HEK293T (cell line): Measurements from ENCODE around the gene RPL7L1.
"Not testable (repeated sequence)": the region's sequence is repeated elsewhere in the genome, so short reads cannot be mapped to it uniquely, and the experiment has no call there.

ENCODE experiments used
- CTCF ChIA-PET: fragments of 350-600 bp; formaldehyde crosslinking; extraction: SDS; loops from one replicate; lab custom pipeline; 2021; ENCODE audit warnings: antibody characterized with exemption, inconsistent platforms; lab: Yijun Ruan, JAX
- POLR2A ChIA-PET: fragments of 350-600 bp; formaldehyde crosslinking; extraction: SDS; loops from one replicate; lab custom pipeline; 2020; ENCODE audit warnings: antibody characterized with exemption, inconsistent platforms; lab: Yijun Ruan, JAX
- DNase-seq: peaks from one replicate; pipeline ENCODE4 v3.0.0; 2012; ENCODE audit warnings: mixed read lengths; ENCODE audit errors: extremely low spot score
- ARNT ChIP-seq: fragments of 450-650 bp; IDR thresholded peaks from 2 replicates; pipeline ENCODE4 v1.6.1; 2017; ENCODE audit warnings: mild to moderate bottlenecking
- BHLHE40 ChIP-seq: fragments of 450-650 bp; IDR thresholded peaks from 2 replicates; pipeline ENCODE4 v1.6.1; 2016; ENCODE audit warnings: mild to moderate bottlenecking, moderate library complexity, borderline replicate concordance
- CTBP1 ChIP-seq: fragments of 450-650 bp; IDR thresholded peaks from 2 replicates; pipeline ENCODE4 v1.6.1; 2016; ENCODE audit warnings: borderline replicate concordance
- ELF4 ChIP-seq: fragments of 450-650 bp; IDR thresholded peaks from 2 replicates; pipeline ENCODE4 v1.6.1; 2017; ENCODE audit warnings: antibody characterized with exemption
- FOXA1 ChIP-seq: fragments of 450-650 bp; IDR thresholded peaks from 2 replicates; pipeline ENCODE4 v1.6.1; 2016; ENCODE audit warnings: mild to moderate bottlenecking
- FOXK2 ChIP-seq: fragments of 450-650 bp; IDR thresholded peaks from 2 replicates; pipeline ENCODE4 v1.6.1; 2016; ENCODE audit warnings: mild to moderate bottlenecking
- FOXM1 ChIP-seq: fragments of 450-650 bp; IDR thresholded peaks from 2 replicates; pipeline ENCODE4 v1.6.1; 2017; ENCODE audit warnings: mild to moderate bottlenecking, borderline replicate concordance
- HDGF ChIP-seq: fragments of 450-650 bp; IDR thresholded peaks from 2 replicates; pipeline ENCODE4 v1.6.1; 2017; ENCODE audit warnings: antibody characterized with exemption, borderline replicate concordance
- L3MBTL2 ChIP-seq: fragments of 450-650 bp; conservative IDR thresholded peaks from 2 replicates; pipeline ENCODE4 v1.6.1; 2016; ENCODE audit warnings: mild to moderate bottlenecking
- LEF1 ChIP-seq: fragments of 450-650 bp; IDR thresholded peaks from 2 replicates; pipeline ENCODE4 v1.6.1; 2017; ENCODE audit warnings: mild to moderate bottlenecking, borderline replicate concordance
- NFRKB ChIP-seq: fragments of 450-650 bp; IDR thresholded peaks from 2 replicates; pipeline ENCODE4 v1.6.1; 2016; ENCODE audit warnings: mild to moderate bottlenecking, moderate library complexity
- SP1 ChIP-seq: fragments of 450-650 bp; IDR thresholded peaks from 2 replicates; pipeline ENCODE4 v1.6.1; 2017
- SUZ12 ChIP-seq: fragments of 450-650 bp; IDR thresholded peaks from 2 replicates; pipeline ENCODE4 v1.6.1; 2016; ENCODE audit warnings: mild to moderate bottlenecking
- TARDBP ChIP-seq: fragments of 450-650 bp; IDR thresholded peaks from 2 replicates; pipeline ENCODE4 v1.6.1; 2016
- ZNF384 ChIP-seq: fragments of 450-650 bp; IDR thresholded peaks from 2 replicates; pipeline ENCODE4 v1.6.1; 2016
- TF ChIP-seq, protein P1 (sequence below): fragments of 450-650 bp; IDR thresholded peaks from 2 replicates; pipeline ENCODE4 v1.6.1; 2016

RPL7L1 gene

DNA sequence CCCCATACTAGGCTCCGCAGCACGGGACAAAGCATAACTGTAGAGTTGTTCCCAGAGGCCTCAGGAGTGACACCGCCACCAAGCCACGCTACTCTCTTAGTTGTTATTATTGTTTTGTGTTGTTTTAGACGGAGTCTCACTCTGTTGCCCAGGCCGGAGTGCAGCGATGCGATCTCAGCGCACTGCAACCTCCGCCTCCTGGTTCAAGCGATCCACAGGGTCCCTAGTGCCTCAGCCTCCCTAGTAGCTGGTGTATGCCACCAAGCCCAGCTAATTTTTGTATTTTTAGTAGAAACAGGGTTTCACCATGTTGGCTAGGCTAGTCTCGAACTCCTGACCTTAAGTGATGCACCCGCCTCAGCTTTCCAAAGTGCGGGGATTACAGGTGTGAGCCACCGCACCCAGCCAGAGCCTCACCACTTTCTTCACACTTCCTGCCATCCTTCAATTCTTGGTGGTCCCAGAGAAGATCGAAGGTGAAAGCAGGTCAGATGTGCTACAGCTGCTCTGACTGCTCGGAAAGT, 11.8 kb downstream of the RPL7L1 start:
- no peak for DNase-seq
- ChIA-PET POLR2A (interaction anchor here (3.6 kb wide), 1 partner anchor 11 kb away, joined by 15 read pairs; the partner anchor contains the start of gene RPL7L1), CTCF (interaction anchor here (1.3 kb wide), 1 partner anchor 229 kb away, joined by 4 read pairs; no protein-coding TSS in a partner anchor)
- no peak for TF ChIP-seq CTBP1
- TF ChIP-seq, protein P1, sequence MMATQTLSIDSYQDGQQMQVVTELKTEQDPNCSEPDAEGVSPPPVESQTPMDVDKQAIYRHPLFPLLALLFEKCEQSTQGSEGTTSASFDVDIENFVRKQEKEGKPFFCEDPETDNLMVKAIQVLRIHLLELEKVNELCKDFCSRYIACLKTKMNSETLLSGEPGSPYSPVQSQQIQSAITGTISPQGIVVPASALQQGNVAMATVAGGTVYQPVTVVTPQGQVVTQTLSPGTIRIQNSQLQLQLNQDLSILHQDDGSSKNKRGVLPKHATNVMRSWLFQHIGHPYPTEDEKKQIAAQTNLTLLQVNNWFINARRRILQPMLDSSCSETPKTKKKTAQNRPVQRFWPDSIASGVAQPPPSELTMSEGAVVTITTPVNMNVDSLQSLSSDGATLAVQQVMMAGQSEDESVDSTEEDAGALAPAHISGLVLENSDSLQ, result no peak

DNA sequence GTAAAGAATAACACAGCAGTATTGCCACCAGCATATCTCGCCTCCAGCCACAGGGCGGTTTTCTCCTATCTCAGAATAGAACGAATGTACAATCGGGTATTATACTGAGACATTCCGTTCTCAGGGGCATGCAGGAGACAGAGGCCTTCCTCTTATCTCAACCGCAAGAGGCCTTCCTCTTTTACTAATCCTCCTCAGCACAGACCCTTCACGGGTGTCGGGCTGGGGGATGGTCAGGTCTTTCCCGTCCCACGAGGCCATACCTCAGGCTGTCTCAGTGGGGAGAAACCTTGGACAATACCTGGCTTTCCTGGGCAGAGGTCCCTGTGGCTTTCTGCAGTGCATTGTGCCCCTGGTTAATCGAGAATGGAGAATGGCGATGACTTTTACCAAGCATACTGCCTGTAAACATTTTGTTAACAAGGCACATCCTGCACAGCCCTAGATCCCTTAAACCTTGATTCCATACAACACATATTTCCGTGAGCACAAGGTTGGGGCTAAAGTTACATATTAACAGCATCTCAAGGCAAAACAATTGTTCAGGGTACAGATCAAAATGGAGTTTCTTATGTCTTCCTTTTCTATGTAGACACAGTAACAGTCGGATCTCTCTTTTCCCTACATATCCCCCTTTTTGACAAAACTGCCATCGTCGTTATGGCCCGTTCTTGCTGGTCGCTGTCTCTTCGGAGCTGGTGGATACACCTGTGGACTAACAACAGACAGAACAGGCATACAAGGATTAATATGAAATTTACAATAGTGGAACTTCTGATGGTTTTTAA, 14.8 kb downstream of the RPL7L1 start:
- DNase-seq, result not testable (repeated sequence)
- ChIA-PET CTCF (interaction anchor here (0.6 kb wide), 1 partner anchor 12 kb away, joined by 8 read pairs; no protein-coding TSS in a partner anchor), POLR2A (interaction anchor here (1.3 kb wide), 1 partner anchor 15 kb away, joined by 3 read pairs; the partner anchor contains the start of gene RPL7L1)

DNA sequence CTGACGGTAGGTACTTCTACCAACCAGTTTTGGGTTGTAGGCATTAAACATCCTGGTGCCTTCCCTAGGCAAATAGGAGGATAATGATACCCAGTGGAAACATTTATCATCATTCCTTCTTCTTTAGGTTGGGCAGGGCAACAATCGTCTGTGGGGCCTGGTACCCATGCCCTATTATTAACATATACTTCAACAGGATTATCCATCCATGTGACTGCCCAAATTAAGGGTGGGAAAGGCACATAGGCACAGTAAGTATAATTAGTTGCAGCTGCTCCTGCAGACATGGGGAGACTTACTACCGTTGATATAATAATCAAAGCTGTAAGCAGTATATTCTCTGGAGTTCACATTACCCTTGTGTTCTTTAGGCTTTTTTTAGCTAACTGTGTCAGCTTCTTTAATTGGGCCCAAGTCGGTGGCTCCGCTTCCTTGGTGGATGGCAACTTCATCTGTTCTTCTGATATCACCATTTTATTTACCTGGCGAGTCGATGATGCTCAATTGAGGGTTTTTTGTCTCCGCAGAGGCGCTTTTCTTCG, 16.8 kb downstream of the RPL7L1 start:
- DNase-seq, result no peak
- POLR2A ChIA-PET, result no interaction called here
- no peak for TF ChIP-seq CTBP1
- TF ChIP-seq, protein P1, result no peak
- TF ChIP-seq TARDBP, result no peak
- no peak for TF ChIP-seq FOXK2
- TF ChIP-seq ZNF384, result no peak
- no peak for TF ChIP-seq FOXM1
- TF ChIP-seq HDGF, result no peak
- TF ChIP-seq NFRKB, result no peak
- no peak for TF ChIP-seq SP1
- no peak for TF ChIP-seq SUZ12
- no peak for TF ChIP-seq L3MBTL2
- no peak for TF ChIP-seq LEF1
- no peak for TF ChIP-seq BHLHE40
- CTCF ChIA-PET, result interaction anchor here (1.0 kb wide), 1 partner anchor 19 kb away, joined by 5 read pairs; no protein-coding TSS in a partner anchor

DNA sequence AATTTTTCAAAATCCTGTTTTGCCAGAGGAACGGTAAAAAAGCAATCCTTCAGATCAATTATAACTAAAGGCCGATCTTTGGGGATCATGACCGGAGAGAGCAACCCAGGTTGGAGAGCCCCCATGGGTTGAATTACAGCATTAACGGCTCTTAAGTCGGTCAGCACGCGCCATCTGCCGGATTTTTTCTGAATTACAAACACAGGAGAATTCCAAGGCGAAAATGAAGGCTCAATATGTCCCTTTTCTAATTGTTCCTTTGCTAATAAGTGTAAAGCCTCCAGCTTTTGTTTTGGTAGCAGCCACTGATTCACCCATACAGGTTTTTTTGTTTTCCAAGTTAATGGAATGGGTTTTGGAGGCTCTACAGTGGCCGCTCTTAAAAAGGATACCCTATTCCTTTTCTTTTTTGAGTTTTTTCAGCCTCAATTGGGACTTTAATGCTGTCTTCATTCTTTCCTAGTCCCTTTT, 19.5 kb downstream of the RPL7L1 start:
- CTCF ChIA-PET, result interaction anchor here (1.0 kb wide), 2 partner anchors 48 to 79 kb away, joined by 3 to 4 read pairs; no protein-coding TSS in a partner anchor
- POLR2A ChIA-PET, result no interaction called here
- TF ChIP-seq ARNT, result no peak
- no peak for TF ChIP-seq HDGF
- TF ChIP-seq CTBP1, result no peak
- no peak for TF ChIP-seq SUZ12
- no peak for TF ChIP-seq ZNF384
- no peak for TF ChIP-seq TARDBP
- no peak for TF ChIP-seq LEF1
- no peak for TF ChIP-seq L3MBTL2
- TF ChIP-seq BHLHE40, result no peak
- no peak for TF ChIP-seq NFRKB
- TF ChIP-seq SP1, result no peak
- TF ChIP-seq FOXK2, result no peak
- TF ChIP-seq FOXM1, result no peak
- no peak for TF ChIP-seq ELF4
- TF ChIP-seq, protein P1, result no peak
- no peak for TF ChIP-seq FOXA1
- no peak for DNase-seq

DNA sequence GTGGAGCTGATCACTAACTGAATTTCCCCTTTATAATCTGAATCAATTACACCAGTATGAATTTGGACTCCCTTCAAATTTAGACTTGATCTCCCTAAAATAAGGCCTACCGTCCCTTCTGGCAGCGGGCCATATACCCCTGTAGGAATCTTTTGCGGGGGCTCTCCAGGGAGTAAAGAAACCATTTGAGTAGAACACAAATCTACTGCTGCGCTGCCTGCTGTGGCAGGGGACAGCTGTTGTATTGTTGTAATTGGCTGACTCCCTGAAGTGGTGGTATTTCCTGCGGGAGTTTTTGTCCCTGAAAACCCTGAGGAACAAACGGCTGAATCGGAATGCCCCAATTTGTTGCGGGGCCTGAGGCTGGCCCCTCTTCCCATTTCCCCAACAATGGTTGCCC, 20.5 kb downstream of the RPL7L1 start:
- DNase-seq, result no peak
- POLR2A ChIA-PET, result no interaction called here
- CTCF ChIA-PET, result interaction anchor here (1.0 kb wide), 1 partner anchor 79 kb away, joined by 4 read pairs; no protein-coding TSS in a partner anchor
- TF ChIP-seq FOXK2, result no peak
- TF ChIP-seq LEF1, result no peak
- no peak for TF ChIP-seq BHLHE40
- TF ChIP-seq FOXA1, result no peak
- no peak for TF ChIP-seq SUZ12
- no peak for TF ChIP-seq ARNT
- TF ChIP-seq, protein P1, result no peak
- TF ChIP-seq FOXM1, result no peak
- TF ChIP-seq NFRKB, result no peak
- no peak for TF ChIP-seq HDGF
- TF ChIP-seq ZNF384, result no peak
- TF ChIP-seq SP1, result no peak
- TF ChIP-seq TARDBP, result no peak
- no peak for TF ChIP-seq L3MBTL2
- no peak for TF ChIP-seq ELF4
- TF ChIP-seq CTBP1, result no peak
